D721Med (cell line): ENCODE data around the gene MYO5C.
A peak's percentile ranks its signal among the peaks of the same experiment; 100 is the strongest.

Source experiments
- DNase-seq: peaks from one replicate; pipeline ENCODE4 v3.0.0; 2011; ENCODE audit warnings: low spot score; ENCODE audit not compliant: insufficient read length
- FAIRE-seq: peaks from 2 replicates; lab custom pipeline; 2011; peaks lifted over from hg19 to GRCh38; lab: Jason Lieb, UNC
- TF ChIP-seq, protein P1 (sequence below): IDR thresholded peaks from 2 replicates; pipeline ENCODE4 v1.5.1; 2012; ENCODE audit warnings: mild to moderate bottlenecking, control low read depth; ENCODE audit not compliant: insufficient read depth; ENCODE audit errors: missing control alignments

Gene MYO5C

DNA sequence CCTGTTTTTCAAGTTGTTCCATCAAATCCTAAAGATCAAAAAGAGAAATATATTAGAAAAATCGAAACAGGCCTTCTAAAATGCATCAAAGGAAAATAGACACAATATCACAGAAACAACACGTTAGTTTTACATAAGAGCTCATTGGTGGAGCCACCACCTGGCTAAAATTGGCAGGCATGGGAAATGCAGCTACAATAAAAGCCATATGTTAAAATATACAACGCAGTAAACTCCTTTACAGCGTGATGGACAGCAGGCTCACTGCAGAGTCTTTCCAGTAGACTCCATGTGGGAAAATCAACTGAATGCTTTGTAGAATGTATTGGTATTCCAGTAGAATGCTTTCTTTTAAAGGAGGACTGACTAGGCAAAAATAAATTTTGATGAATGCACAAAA, 40.9 kb upstream of the MYO5C start:
- TF ChIP-seq, protein P1, sequence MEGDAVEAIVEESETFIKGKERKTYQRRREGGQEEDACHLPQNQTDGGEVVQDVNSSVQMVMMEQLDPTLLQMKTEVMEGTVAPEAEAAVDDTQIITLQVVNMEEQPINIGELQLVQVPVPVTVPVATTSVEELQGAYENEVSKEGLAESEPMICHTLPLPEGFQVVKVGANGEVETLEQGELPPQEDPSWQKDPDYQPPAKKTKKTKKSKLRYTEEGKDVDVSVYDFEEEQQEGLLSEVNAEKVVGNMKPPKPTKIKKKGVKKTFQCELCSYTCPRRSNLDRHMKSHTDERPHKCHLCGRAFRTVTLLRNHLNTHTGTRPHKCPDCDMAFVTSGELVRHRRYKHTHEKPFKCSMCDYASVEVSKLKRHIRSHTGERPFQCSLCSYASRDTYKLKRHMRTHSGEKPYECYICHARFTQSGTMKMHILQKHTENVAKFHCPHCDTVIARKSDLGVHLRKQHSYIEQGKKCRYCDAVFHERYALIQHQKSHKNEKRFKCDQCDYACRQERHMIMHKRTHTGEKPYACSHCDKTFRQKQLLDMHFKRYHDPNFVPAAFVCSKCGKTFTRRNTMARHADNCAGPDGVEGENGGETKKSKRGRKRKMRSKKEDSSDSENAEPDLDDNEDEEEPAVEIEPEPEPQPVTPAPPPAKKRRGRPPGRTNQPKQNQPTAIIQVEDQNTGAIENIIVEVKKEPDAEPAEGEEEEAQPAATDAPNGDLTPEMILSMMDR = peak; percentile 27
- no peak for FAIRE-seq
- no peak for DNase-seq

DNA sequence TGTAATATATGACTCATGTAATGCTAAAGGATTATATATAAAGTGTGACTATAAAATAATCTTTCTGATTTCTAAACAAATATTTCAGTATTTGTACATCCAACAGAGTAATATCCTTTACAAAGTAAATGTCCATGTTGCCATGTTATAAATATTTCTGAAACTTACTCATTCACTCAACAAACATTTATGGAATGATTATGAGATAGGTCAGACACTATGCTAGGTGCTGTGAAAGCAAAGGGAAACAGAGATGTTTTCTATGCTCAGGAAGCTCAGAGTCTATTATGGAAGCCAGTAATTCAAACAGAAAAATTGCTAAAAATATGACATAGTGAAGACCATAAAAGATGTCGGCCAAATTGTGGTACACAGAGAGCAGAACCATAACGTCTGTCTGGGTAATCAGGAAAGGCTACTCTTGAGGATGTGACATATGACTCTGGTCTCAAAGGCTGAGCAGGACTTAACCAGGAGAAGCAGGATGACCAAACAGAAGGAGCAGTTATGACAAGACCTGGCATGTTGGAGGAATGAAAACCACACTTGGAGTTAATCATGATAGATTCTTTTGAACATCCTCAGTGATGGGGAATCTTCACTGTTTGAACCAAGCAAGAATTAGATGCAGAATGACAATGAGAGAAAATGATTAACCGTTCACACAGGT, 39.0 kb upstream of the MYO5C start:
- no peak for FAIRE-seq
- TF ChIP-seq, protein P1 = no peak
- no peak for DNase-seq

DNA sequence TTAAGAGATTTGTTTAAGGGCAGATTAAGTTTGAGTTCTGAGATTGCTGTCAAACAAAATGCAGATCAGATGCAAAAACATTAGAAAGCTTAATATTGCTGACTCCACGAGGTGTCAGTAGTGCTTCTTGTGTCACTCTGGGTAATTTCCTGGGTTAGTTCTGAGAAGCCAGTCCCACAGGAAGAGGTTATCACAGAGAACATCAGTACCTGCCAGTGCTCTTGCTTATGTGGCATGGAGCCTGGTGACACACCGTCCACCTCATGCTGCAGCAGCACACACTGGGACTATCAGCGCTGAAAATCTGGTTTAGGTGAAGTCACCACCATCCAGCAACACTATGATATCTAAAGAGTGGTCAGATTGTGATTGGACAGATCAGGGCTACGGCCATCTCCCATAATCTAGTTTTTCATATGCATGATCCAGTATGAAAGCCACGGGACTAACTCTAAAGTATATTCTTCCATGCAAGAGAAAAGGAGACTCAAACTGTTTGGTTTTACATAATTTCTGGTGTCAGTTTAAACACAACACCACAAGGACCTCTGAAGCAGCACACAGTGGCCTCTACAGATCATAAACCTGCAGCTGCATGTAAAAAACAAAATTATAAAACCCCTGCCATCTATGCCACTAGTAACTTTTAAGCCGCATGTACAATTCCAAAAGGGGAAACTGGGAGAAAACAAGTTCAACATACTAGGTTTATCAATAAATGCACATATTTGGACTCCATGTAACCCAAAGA, 36.1 kb upstream of the MYO5C start:
- DNase-seq = no peak
- TF ChIP-seq, protein P1 = peak; percentile 64
- no peak for FAIRE-seq

DNA sequence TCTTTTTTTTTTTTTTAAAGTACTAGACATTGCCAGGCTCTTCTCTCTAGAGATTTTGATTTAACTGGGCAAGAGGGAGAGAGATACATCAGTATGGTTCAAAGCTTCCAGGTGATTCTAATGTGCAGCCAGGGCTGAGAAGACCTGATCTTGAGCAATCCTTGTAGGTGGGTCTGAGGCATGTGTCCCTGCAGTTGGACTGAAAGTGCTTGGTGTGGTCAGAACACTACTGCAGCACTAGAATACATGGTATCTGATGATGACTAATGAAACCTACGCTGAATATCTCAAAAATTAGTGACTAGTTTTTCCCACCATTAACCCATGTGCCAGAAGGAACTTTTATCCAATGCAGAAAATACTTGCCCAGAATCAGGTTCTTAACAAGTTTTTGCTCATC, 34.4 kb upstream of the MYO5C start:
- TF ChIP-seq, protein P1 = no peak
- DNase-seq (no peak), FAIRE-seq (no peak)

DNA sequence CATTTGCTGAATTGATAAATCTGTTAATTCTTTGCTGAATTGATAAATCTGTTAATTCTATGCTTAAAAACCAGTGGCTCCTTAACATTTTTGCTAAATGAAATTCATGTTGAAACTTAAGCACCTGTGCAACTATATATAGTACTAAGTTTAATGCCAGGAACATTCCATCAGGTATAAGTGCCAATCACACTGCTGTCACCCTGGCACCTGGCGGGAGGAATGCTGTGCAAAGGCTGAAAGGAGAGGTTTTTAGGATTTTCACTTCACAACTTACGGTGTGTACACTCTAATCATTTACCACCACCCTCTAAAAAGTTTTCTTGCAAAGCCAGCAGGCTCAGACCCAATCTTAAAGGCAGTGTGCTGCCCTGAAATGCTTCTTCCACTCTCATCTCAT, 33.5 kb upstream of the MYO5C start:
- DNase-seq (no peak), FAIRE-seq (no peak)
- TF ChIP-seq, protein P1 = no peak

DNA sequence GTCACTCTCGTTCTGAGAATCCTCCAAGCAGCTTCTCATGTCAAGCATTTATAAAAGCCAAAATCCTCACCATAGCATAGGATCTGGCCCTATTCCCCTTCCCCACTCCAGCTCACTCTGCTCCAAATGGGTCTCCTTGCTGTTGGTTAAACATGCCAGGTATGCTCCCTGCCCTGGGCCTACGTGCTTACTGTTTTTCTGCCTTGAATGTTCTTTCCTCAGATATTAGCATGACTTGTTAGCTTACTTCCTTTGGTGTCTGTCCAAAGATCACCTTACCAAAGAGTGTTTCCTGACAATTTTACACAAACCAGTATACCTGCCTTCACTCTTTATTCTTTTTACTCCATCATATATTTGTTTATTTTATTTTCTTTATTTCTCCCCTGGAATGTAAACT, 33.1 kb upstream of the MYO5C start:
- DNase-seq (no peak), FAIRE-seq (no peak)
- TF ChIP-seq, protein P1 = no peak

DNA sequence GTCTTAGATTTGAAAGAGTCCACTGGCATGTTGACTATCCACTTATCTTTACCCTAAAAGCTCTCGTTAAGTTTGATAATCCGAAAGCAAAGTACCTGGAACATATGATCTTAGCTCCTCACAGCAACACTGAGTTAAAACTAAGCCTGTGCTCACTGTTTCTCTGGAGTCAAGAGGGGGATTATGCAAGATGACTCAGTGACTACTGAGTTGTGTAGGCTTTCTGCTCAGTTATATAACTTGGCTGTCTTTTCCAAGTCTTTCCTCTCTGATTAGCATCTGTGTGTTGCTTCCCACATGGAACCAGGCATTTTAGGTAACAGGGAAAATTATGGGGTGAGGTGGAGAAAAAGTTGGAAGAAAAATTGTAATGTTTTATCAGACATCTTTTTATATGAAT, 31.2 kb upstream of the MYO5C start:
- no peak for DNase-seq
- FAIRE-seq = no peak
- TF ChIP-seq, protein P1 = no peak
